Natural killer cell (primary cell): ENCODE results near the gene SHC4. TPM values are rescaled to one million over a fixed set of nuclear protein-coding genes. Genes with fewer than 3 reads are reported as not detected.

ENCODE experiments used
- ATAC-seq, 3 donors: fragments of 150-1000 bp in 2 of 3; fragments of 200-7000 bp in 1 of 3; cut with Tn5 transposase; 1 replicate in 1 of 3; 2 replicates in 2 of 3; pipeline ENCODE4 v1.10.0; 2021; ENCODE audit warnings: mild to moderate bottlenecking in 2 of 3, moderate library complexity in 2 of 3
- DNase-seq, 2 donors: peaks; one replicate each; pipeline versions ENCODE4 v3.0.0 to v3.0.0-alpha.2; 2013 to 2021; ENCODE audit warnings: mixed read lengths in 1 of 2
- H3K27ac ChIP-seq: one replicate; pipeline ENCODE4 v1.5.1; 2013; ENCODE audit warnings: mild to moderate bottlenecking, low read length
- H3K27me3 ChIP-seq: one replicate; pipeline ENCODE4 v1.6.1; 2013; ENCODE audit warnings: low read length; ENCODE audit not compliant: control insufficient read depth, insufficient read depth
- H3K36me3 ChIP-seq: one replicate; pipeline ENCODE4 v1.6.1; 2013; ENCODE audit warnings: low read length; ENCODE audit not compliant: control insufficient read depth, insufficient read depth
- H3K4me1 ChIP-seq: one replicate; pipeline ENCODE4 v1.6.1; 2013; ENCODE audit warnings: low read length; ENCODE audit not compliant: control insufficient read depth, insufficient read depth
- H3K4me3 ChIP-seq: one replicate; pipeline ENCODE4 v1.5.1; 2013; ENCODE audit warnings: low read length
- H3K9me3 ChIP-seq: one replicate; pipeline ENCODE4 v1.6.1; 2013; ENCODE audit warnings: low read length; ENCODE audit not compliant: control insufficient read depth, insufficient read depth
- H3K27ac Mint-ChIP-seq, 2 donors: one replicate each; pipeline ENCODE4 v1.8.0; 2022; ENCODE audit warnings: mild to moderate bottlenecking in 2 of 2, mixed read lengths in 2 of 2, moderate library complexity in 1 of 2
- H3K27me3 Mint-ChIP-seq, 2 donors: one replicate each; pipeline ENCODE4 v1.8.0; 2022; ENCODE audit warnings: low read depth in 2 of 2, mixed read lengths in 2 of 2
- H3K36me3 Mint-ChIP-seq: one replicate; pipeline ENCODE4 v1.8.0; 2022; ENCODE audit warnings: mixed read lengths
- H3K4me1 Mint-ChIP-seq, 2 donors: one replicate each; pipeline ENCODE4 v1.8.0; 2022; ENCODE audit warnings: mixed read lengths in 2 of 2
- H3K4me3 Mint-ChIP-seq: one replicate; pipeline ENCODE4 v1.8.0; 2022; ENCODE audit warnings: mild to moderate bottlenecking, moderate library complexity, mixed read lengths
- H3K9me3 Mint-ChIP-seq, 2 donors: one replicate each; pipeline ENCODE4 v1.8.0; 2022; ENCODE audit warnings: mixed read lengths in 2 of 2
- CTCF ChIP-seq: fragments of 200-600 bp; IDR thresholded peaks from one replicate; pipeline ENCODE4 v1.8.0; 2022; ENCODE audit warnings: antibody characterized with exemption
- WGBS: methylation state at CpG from one replicate; pipeline ENCODE4 v1.1.7; 2013; ENCODE audit warnings: missing lambda C conversion rate; ENCODE audit not compliant: insufficient coverage; 5-methylcytosine and 5-hydroxymethylcytosine counted together
- intact Hi-C: fragments of 100-400 bp; cut with micrococcal nuclease; formaldehyde crosslinking; loops from one replicate; pipeline ENCODE4 v1.14.2; 2022
- total RNA-seq, 4 donors: library from RNA; stranded (reverse); fragments of 120-200 nt in 1 of 4; gene quantifications; one replicate each; pipeline versions ENCODE4 v1.2.3 to v1.2.4, GENCODE V29; 2013 to 2022

Gene SHC4
- total RNA-seq, 3 donors from 2014 or later (not counting 1 experiment from before 2014, with no cell fraction given), result 0.19 to 0.43 (median 0.20) TPM

- no peaks in the 10 kb centered on the region for H3K9me3 Mint-ChIP-seq
Measured at GRCh38 chr15:48955967-48956366, 7.8 kb downstream of the SHC4 start.

DNA sequence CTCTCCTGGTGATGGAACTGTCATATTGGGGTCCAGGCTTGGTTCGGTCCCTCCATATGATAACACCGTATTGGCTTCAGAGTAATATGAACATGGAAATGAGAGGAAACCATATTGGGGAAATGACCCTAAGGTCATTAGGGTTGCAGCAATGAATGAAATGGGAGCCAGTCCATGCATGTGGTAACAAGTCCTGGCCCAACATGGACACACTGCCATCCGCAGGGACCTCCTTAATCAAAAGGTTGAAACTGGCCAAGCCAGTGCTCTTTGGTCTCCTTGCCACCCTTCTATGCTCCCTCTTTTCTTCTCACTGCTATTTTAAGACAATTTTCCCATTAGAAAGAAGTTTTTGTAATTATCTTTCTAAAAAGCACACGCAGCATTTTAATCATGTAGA is 8.3 kb downstream of the SHC4 start:
- H3K36me3 Mint-ChIP-seq, result no peaks in the 10 kb centered on the region
- H3K9me3 ChIP-seq, result no peaks in the 10 kb centered on the region
- H3K27ac ChIP-seq, result no peak overlapping the region
- no peaks in the 10 kb centered on the region for H3K4me1 ChIP-seq
- ATAC-seq (no peak), DNase-seq (no peak)
- no peaks in the 10 kb centered on the region for H3K4me1 Mint-ChIP-seq
- H3K27me3 ChIP-seq, result no peaks in the 10 kb centered on the region
- H3K4me3 Mint-ChIP-seq, result no peak overlapping the region
- H3K27ac Mint-ChIP-seq, result no peak overlapping the region
- WGBS, result 96% methylated on average over 4 of the region's 4 CpGs
- H3K4me3 ChIP-seq, result no peak overlapping the region
- intact Hi-C loops, result no loop called here
- no peaks in the 10 kb centered on the region for H3K9me3 Mint-ChIP-seq
- H3K36me3 ChIP-seq, result no peaks in the 10 kb centered on the region
- peaks cover 13 to 15% of the 10 kb centered on the region in 2 donors for H3K27me3 Mint-ChIP-seq
- no peak for TF ChIP-seq CTCF

More at GRCh38 chr15:48955967-48956366, 7.8 kb downstream of the SHC4 start:
- peaks cover 9 to 10% of the 10 kb centered on the region in 2 donors for H3K27me3 Mint-ChIP-seq
- intact Hi-C loops, result no loop called here
- Histone ChIP-seq H3K27me3 (no peaks in the 10 kb centered on the region), H3K36me3 (no peaks in the 10 kb centered on the region), H3K9me3 (no peaks in the 10 kb centered on the region), H3K4me3 (no peak overlapping the region), H3K27ac (no peak overlapping the region), H3K4me1 (no peaks in the 10 kb centered on the region)
- H3K27ac Mint-ChIP-seq, result no peak overlapping the region
- TF ChIP-seq CTCF, result no peak
- no peak overlapping the region for H3K4me3 Mint-ChIP-seq
- WGBS, result 93% methylated on average over 3 of the region's 3 CpGs
- no peak for ATAC-seq
- no peak for DNase-seq
- no peaks in the 10 kb centered on the region for H3K4me1 Mint-ChIP-seq
- H3K36me3 Mint-ChIP-seq, result no peaks in the 10 kb centered on the region

- Mint-ChIP-seq H3K4me3 (no peak overlapping the region), H3K36me3 (no peaks in the 10 kb centered on the region), H3K9me3 (no peaks in the 10 kb centered on the region), H3K27me3 (peaks cover 15 to 16% of the 10 kb centered on the region in 2 donors), H3K4me1 (no peaks in the 10 kb centered on the region), H3K27ac (no peak overlapping the region)
- TF ChIP-seq CTCF, result no peak
- intact Hi-C loops, result no loop called here
- no peaks in the 10 kb centered on the region for H3K9me3 ChIP-seq
- no peaks in the 10 kb centered on the region for H3K4me1 ChIP-seq
- ATAC-seq (no peak), DNase-seq (no peak)
- no peak overlapping the region for H3K27ac ChIP-seq
- H3K4me3 ChIP-seq, result no peak overlapping the region
- no peaks in the 10 kb centered on the region for H3K27me3 ChIP-seq
- no peaks in the 10 kb centered on the region for H3K36me3 ChIP-seq
- 95% methylated on average over 5 of the region's 5 CpGs for WGBS
Measured at GRCh38 chr15:48954538-48954937, 9.2 kb downstream of the SHC4 start.

GRCh38 chr15:48946840-48947187 is 16.9 kb downstream of the SHC4 start:
- H3K9me3 ChIP-seq, result no peaks in the 10 kb centered on the region
- TF ChIP-seq CTCF, result no peak
- H3K4me1 ChIP-seq, result no peaks in the 10 kb centered on the region
- 92% methylated on average over 1 of the region's 1 CpG for WGBS
- H3K9me3 Mint-ChIP-seq, result no peaks in the 10 kb centered on the region
- H3K4me1 Mint-ChIP-seq, result peaks cover 5 to 7% of the 10 kb centered on the region in 2 donors
- H3K27me3 ChIP-seq, result no peaks in the 10 kb centered on the region
- DNase-seq, result no peak
- intact Hi-C loops, result no loop called here
- H3K4me3 Mint-ChIP-seq, result no peak overlapping the region
- H3K36me3 Mint-ChIP-seq, result no peaks in the 10 kb centered on the region
- no peak for ATAC-seq
- H3K36me3 ChIP-seq, result no peaks in the 10 kb centered on the region
- H3K27ac ChIP-seq, result no peak overlapping the region
- peaks cover 16 to 20% of the 10 kb centered on the region in 2 donors for H3K27me3 Mint-ChIP-seq
- no peak overlapping the region for H3K27ac Mint-ChIP-seq
- no peak overlapping the region for H3K4me3 ChIP-seq
